OCI-LY1 (cell line): Measurements from ENCODE around the gene SLC9A4.

Experiments used
- H2AFZ ChIP-seq: fragments of 200-600 bp; sonication (generic), shearing (Covaris generic); 2 replicates; pipeline ENCODE4 v1.6.0; 2014; ENCODE audit warnings: antibody characterized with exemption, mild to moderate bottlenecking, low read length
- H3F3A ChIP-seq: fragments of 200-600 bp; sonication (generic), shearing (Covaris generic); 2 replicates; pipeline ENCODE4 v1.6.0; 2014; ENCODE audit warnings: mild to moderate bottlenecking, antibody characterized with exemption, low read length, moderate library complexity; ENCODE audit not compliant: insufficient read depth
- H3K27ac ChIP-seq: fragments of 200-600 bp; sonication (generic); 2 replicates; pipeline ENCODE4 v1.5.1; 2014; ENCODE audit warnings: low read length, mixed run types, mild to moderate bottlenecking, low read depth; ENCODE audit not compliant: poor library complexity, severe bottlenecking
- H3K27me3 ChIP-seq: fragments of 200-600 bp; sonication (generic); 2 replicates; pipeline ENCODE4 v1.6.0; 2014; ENCODE audit warnings: antibody characterized with exemption, mild to moderate bottlenecking, low read length, moderate library complexity; ENCODE audit not compliant: insufficient read depth
- H3K36me3 ChIP-seq: fragments of 200-600 bp; sonication (generic); 2 replicates; pipeline ENCODE4 v1.6.1; 2014; ENCODE audit warnings: mild to moderate bottlenecking, antibody characterized with exemption, low read length, moderate library complexity, mixed read lengths; ENCODE audit not compliant: insufficient read depth
- H3K4me1 ChIP-seq: fragments of 200-600 bp; sonication (generic); 2 replicates; pipeline ENCODE4 v1.5.1; 2014; ENCODE audit warnings: mild to moderate bottlenecking, low read length, moderate library complexity; ENCODE audit not compliant: insufficient read depth, severe bottlenecking
- H3K4me2 ChIP-seq: fragments of 200-600 bp; sonication (generic), shearing (Covaris generic); 2 replicates; pipeline ENCODE4 v1.6.1; 2014; ENCODE audit warnings: low read length
- H3K4me3 ChIP-seq: fragments of 200-600 bp; sonication (generic); 2 replicates; pipeline ENCODE4 v1.5.1; 2014; ENCODE audit warnings: low read length, low read depth, mild to moderate bottlenecking, mixed read lengths; ENCODE audit not compliant: poor library complexity, severe bottlenecking
- H3K79me2 ChIP-seq: fragments of 200-600 bp; shearing (Covaris generic); 2 replicates; pipeline ENCODE4 v1.6.1; 2016; ENCODE audit warnings: mixed run types, low read length, mixed read lengths; ENCODE audit not compliant: insufficient read depth
- H3K9ac ChIP-seq: fragments of 200-600 bp; sonication (generic), shearing (Covaris generic); 2 replicates; pipeline ENCODE4 v1.6.1; 2014; ENCODE audit warnings: mild to moderate bottlenecking, low read length, mixed read lengths
- H3K9me2 ChIP-seq: fragments of 200-600 bp; sonication (generic), shearing (Covaris generic); 2 replicates; pipeline ENCODE4 v1.6.1; 2014; ENCODE audit warnings: low read depth, mild to moderate bottlenecking, low read length, mixed read lengths
- H3K9me3 ChIP-seq: fragments of 200-600 bp; shearing (Covaris generic); 2 replicates; pipeline ENCODE4 v1.6.1; 2014; ENCODE audit warnings: low read length, mixed read lengths
- H4K20me1 ChIP-seq: fragments of 200-600 bp; sonication (generic), shearing (Covaris generic); 2 replicates; pipeline ENCODE4 v1.6.0; 2016; ENCODE audit warnings: mild to moderate bottlenecking, low read length; ENCODE audit not compliant: insufficient read depth
- CTCF ChIP-seq: fragments of 200-600 bp; sonication (generic), shearing (Covaris generic); IDR thresholded peaks from 2 replicates; pipeline ENCODE4 v1.5.1; 2017; ENCODE audit warnings: mild to moderate bottlenecking, antibody characterized with exemption, low read length, moderate library complexity, mixed read lengths
- EZH2 ChIP-seq: fragments of 200-600 bp; sonication (generic), shearing (Covaris generic); IDR thresholded peaks from 2 replicates; pipeline ENCODE4 v1.8.0; 2017; ENCODE audit warnings: borderline replicate concordance, mixed run types, mild to moderate bottlenecking, antibody characterized with exemption, low read length, moderate library complexity, mixed read lengths

SLC9A4 gene

GRCh38 chr2:102432386-102432785, 40.6 kb upstream of the SLC9A4 start:
- TF ChIP-seq EZH2, result no peak
- TF ChIP-seq CTCF, result no peak
- Histone ChIP-seq H3K4me3 (no peak overlapping the region), H3K4me1 (no peaks in the 10 kb centered on the region)

GRCh38 chr2:102433973-102434654, 38.9 kb upstream of the SLC9A4 start:
- Histone ChIP-seq H3K27ac (no peak overlapping the region), H3K9me2 (no peaks in the 10 kb centered on the region), H3K36me3 (no peaks in the 10 kb centered on the region), H3K4me1 (no peaks in the 10 kb centered on the region), H3K27me3 (no peaks in the 10 kb centered on the region), H4K20me1 (no peaks in the 10 kb centered on the region), H3K4me3 (no peak overlapping the region), H3K79me2 (no peaks in the 10 kb centered on the region), H2AFZ (no peak overlapping the region), H3K9me3 (no peaks in the 10 kb centered on the region), H3K4me2 (no peak overlapping the region), H3F3A (no peaks in the 10 kb centered on the region), H3K9ac (no peak overlapping the region)
- TF ChIP-seq EZH2, result no peak
- no peak for TF ChIP-seq CTCF

More at GRCh38 chr2:102432386-102432785, 40.6 kb upstream of the SLC9A4 start:
- no peaks in the 10 kb centered on the region for H3F3A ChIP-seq
- no peak overlapping the region for H3K9ac ChIP-seq
- H3K79me2 ChIP-seq, result no peaks in the 10 kb centered on the region
- no peaks in the 10 kb centered on the region for H3K9me2 ChIP-seq
- no peak overlapping the region for H3K27ac ChIP-seq
- H2AFZ ChIP-seq, result no peak overlapping the region
- H3K36me3 ChIP-seq, result no peaks in the 10 kb centered on the region
- H3K27me3 ChIP-seq, result no peaks in the 10 kb centered on the region
- no peaks in the 10 kb centered on the region for H3K9me3 ChIP-seq
- no peaks in the 10 kb centered on the region for H4K20me1 ChIP-seq
- no peak overlapping the region for H3K4me2 ChIP-seq

- Histone ChIP-seq H3K79me2 (no peaks in the 10 kb centered on the region), H3K9me2 (no peaks in the 10 kb centered on the region), H3K4me3 (no peak overlapping the region), H3K9ac (no peak overlapping the region), H2AFZ (no peak overlapping the region), H4K20me1 (no peaks in the 10 kb centered on the region), H3K4me1 (no peaks in the 10 kb centered on the region), H3K27me3 (no peaks in the 10 kb centered on the region), H3K27ac (no peak overlapping the region), H3K4me2 (no peak overlapping the region), H3F3A (no peaks in the 10 kb centered on the region), H3K9me3 (no peaks in the 10 kb centered on the region), H3K36me3 (no peaks in the 10 kb centered on the region)
- TF ChIP-seq EZH2 (no peak), CTCF (no peak)
Measured at GRCh38 chr2:102434655-102435381, 38.2 kb upstream of the SLC9A4 start.
